Measurements from ENCODE around the gene EARS2. TPM values are rescaled to one million over a fixed set of nuclear protein-coding genes. Genes with fewer than 3 reads are reported as not detected.

Gene EARS2
- total RNA-seq: 10.0 and 36.1 TPM in 2 replicates

GRCh38 chr16:23556881-23557778 is at the start of gene EARS2, which contains the start of gene UBFD1:
EARS2 (minus strand) TSS chr16:23557350; CDS start chr16:23557343, 7 bp downstream.
UBFD1 (plus strand) TSS chr16:23557727; CDS start chr16:23557743, 16 bp downstream.

GRCh38 chr16:23595951-23596720 is 39.0 kb upstream of the EARS2 start, which contains the start of gene NDUFAB1:
NDUFAB1 (minus strand) TSS chr16:23596316; CDS start chr16:23596290, 26 bp downstream.

GRCh38 chr16:23510164-23510914 is 46.8 kb downstream of the EARS2 start, which contains the start of gene GGA2:
GGA2 (minus strand) TSS chr16:23510494; CDS start chr16:23510411, 83 bp downstream.

Other genes with a start within 250 kb of the EARS2 start
- gene COG7, start 104.2 kb downstream of the EARS2 start, total RNA-seq: 6.5 and 17.8 TPM in 2 replicates
- 26.7 and 37.1 TPM in 2 replicates for gene GGA2, start 46.9 kb downstream of the EARS2 start, total RNA-seq
- gene UBFD1, start 377 bp upstream of the EARS2 start, total RNA-seq: 35.3 and 54.8 TPM in 2 replicates
- 85.3 and 96.3 TPM in 2 replicates for gene NDUFAB1, start 39.0 kb upstream of the EARS2 start, total RNA-seq
- gene PALB2, start 84.0 kb upstream of the EARS2 start, total RNA-seq: 4.7 and 9.2 TPM in 2 replicates
- 29.1 and 75.8 TPM in 2 replicates for gene DCTN5, start 84.1 kb upstream of the EARS2 start, total RNA-seq
- gene PLK1, start 121.5 kb upstream of the EARS2 start, total RNA-seq: 13.8 and 21.9 TPM in 2 replicates
- not detected in 2 replicates for gene ERN2, start 155.9 kb upstream of the EARS2 start, total RNA-seq
- not detected in 2 replicates for gene CHP2, start 197.7 kb upstream of the EARS2 start, total RNA-seq